ENCODE results near the gene ASAP3. TPM values are rescaled to one million over a fixed set of nuclear protein-coding genes. Genes with fewer than 3 reads are reported as not detected.

Gene ASAP3
- total and polyA plus RNA-seq, 2 of the 13 experiments (the other 11 are each of a cell fraction or from before 2014, with no cell fraction given), result 32.6 to 37.0 TPM

DNA sequence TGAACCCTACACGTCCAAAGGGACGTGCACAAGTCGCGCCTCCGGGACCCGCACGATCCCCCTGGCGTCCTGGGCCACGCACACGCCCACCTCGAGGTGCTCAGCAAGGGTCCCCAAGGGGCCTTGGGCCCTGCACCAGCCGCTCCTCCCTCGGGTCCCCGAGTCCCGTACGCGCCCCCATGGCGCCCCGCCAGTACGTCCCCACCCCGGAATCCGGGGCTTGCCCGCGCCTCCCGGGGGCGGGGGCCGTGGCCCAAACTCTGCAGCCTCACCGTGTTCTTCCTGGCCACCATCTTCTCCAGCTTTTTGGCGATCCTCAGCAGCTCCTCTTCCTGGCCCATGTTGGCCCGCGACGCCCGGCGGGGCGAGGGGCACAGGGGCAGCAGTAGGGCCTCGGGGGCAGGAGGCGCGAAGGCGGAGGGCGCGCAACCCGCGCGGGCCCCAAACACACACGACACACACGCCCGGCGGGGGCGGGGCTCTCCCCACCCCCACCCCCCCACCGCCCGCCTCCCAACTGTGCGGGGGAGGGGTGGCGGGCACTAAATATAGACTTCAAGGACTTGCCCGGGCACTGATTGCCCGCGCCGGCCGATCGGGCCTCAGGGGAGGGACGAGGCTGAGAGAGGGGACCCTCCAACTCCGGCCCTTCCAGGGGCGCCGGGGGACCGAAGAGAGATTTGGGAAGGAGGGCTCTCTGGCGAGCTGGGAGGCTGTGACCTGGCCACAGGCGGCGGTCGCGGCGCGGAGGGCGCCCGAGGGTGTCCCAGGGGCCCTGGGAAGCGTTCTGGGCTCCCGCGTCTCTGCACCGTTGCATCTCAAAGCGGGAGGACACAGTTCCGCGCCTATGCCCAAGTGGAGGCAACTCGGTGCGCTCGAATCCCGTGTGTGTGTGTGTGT lies 59.4 kb downstream of the ASAP3 start, which contains the start of gene TCEA3 (continued):
- TF ChIP-seq, protein P1, sequence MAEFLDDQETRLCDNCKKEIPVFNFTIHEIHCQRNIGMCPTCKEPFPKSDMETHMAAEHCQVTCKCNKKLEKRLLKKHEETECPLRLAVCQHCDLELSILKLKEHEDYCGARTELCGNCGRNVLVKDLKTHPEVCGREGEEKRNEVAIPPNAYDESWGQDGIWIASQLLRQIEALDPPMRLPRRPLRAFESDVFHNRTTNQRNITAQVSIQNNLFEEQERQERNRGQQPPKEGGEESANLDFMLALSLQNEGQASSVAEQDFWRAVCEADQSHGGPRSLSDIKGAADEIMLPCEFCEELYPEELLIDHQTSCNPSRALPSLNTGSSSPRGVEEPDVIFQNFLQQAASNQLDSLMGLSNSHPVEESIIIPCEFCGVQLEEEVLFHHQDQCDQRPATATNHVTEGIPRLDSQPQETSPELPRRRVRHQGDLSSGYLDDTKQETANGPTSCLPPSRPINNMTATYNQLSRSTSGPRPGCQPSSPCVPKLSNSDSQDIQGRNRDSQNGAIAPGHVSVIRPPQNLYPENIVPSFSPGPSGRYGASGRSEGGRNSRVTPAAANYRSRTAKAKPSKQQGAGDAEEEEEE (CRISPR knock-in tag; IDR thresholded peaks at IDR 0.05; ENCODE audit: borderline replicate concordance), result no peak
- TF ChIP-seq CREBL2 (CRISPR knock-in tag; IDR thresholded peaks at IDR 0.05; ENCODE audit: borderline replicate concordance), result no peak
- TF ChIP-seq ZNF720 (CRISPR knock-in tag; IDR thresholded peaks at IDR 0.05), result no peak
- no peak; the same call in 1 of the 2 replicates for TF ChIP-seq ZXDC (CRISPR knock-in tag; IDR thresholded peaks at IDR 0.05)
- TF ChIP-seq ZFX (CRISPR knock-in tag; IDR thresholded peaks at IDR 0.05; ENCODE audit: low read depth), result peak; percentile 70
- no peak for TF ChIP-seq ZNF629 (CRISPR knock-in tag; conservative IDR thresholded peaks at IDR 0.05)
- TF ChIP-seq ZNF790 (CRISPR knock-in tag; IDR thresholded peaks at IDR 0.05; ENCODE audit: borderline replicate concordance), result no peak; the same call in 1 of the 2 replicates
- TF ChIP-seq GATAD1 (CRISPR knock-in tag; IDR thresholded peaks at IDR 0.05), result no peak
- TF ChIP-seq MXD3 (CRISPR knock-in tag; IDR thresholded peaks at IDR 0.05), result no peak; the same call in 1 of the 2 replicates
- no peak for TF ChIP-seq ZNF660 (CRISPR knock-in tag; IDR thresholded peaks at IDR 0.05; ENCODE audit: borderline replicate concordance, low read depth)
- TF ChIP-seq, protein P2, sequence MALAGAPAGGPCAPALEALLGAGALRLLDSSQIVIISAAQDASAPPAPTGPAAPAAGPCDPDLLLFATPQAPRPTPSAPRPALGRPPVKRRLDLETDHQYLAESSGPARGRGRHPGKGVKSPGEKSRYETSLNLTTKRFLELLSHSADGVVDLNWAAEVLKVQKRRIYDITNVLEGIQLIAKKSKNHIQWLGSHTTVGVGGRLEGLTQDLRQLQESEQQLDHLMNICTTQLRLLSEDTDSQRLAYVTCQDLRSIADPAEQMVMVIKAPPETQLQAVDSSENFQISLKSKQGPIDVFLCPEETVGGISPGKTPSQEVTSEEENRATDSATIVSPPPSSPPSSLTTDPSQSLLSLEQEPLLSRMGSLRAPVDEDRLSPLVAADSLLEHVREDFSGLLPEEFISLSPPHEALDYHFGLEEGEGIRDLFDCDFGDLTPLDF (CRISPR knock-in tag; IDR thresholded peaks at IDR 0.05), result no peak
- TF ChIP-seq ZSCAN29 (CRISPR knock-in tag; conservative IDR thresholded peaks at IDR 0.05), result no peak
- TF ChIP-seq, protein P3, sequence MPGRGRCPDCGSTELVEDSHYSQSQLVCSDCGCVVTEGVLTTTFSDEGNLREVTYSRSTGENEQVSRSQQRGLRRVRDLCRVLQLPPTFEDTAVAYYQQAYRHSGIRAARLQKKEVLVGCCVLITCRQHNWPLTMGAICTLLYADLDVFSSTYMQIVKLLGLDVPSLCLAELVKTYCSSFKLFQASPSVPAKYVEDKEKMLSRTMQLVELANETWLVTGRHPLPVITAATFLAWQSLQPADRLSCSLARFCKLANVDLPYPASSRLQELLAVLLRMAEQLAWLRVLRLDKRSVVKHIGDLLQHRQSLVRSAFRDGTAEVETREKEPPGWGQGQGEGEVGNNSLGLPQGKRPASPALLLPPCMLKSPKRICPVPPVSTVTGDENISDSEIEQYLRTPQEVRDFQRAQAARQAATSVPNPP (CRISPR knock-in tag; IDR thresholded peaks at IDR 0.05), result no peak
- TF ChIP-seq, protein P4, sequence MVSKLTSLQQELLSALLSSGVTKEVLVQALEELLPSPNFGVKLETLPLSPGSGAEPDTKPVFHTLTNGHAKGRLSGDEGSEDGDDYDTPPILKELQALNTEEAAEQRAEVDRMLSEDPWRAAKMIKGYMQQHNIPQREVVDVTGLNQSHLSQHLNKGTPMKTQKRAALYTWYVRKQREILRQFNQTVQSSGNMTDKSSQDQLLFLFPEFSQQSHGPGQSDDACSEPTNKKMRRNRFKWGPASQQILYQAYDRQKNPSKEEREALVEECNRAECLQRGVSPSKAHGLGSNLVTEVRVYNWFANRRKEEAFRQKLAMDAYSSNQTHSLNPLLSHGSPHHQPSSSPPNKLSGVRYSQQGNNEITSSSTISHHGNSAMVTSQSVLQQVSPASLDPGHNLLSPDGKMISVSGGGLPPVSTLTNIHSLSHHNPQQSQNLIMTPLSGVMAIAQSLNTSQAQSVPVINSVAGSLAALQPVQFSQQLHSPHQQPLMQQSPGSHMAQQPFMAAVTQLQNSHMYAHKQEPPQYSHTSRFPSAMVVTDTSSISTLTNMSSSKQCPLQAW (CRISPR knock-in tag; IDR thresholded peaks at IDR 0.05), result no peak
- TF ChIP-seq HNRNPUL1 (IDR thresholded peaks at IDR 0.05; ENCODE audit: low read depth, low read length), result no peak
- peak; percentile 67; the same call in 1 of the 2 replicates for TF ChIP-seq ZMAT3 (CRISPR knock-in tag; conservative IDR thresholded peaks at IDR 0.05)
- no peak; the same call in 1 of the 2 replicates for TF ChIP-seq KMT2A (CRISPR knock-in tag; IDR thresholded peaks at IDR 0.05)

Data from HepG2 (cell line).